ENCODE measurements around the gene SENP2.

SENP2 gene

DNA sequence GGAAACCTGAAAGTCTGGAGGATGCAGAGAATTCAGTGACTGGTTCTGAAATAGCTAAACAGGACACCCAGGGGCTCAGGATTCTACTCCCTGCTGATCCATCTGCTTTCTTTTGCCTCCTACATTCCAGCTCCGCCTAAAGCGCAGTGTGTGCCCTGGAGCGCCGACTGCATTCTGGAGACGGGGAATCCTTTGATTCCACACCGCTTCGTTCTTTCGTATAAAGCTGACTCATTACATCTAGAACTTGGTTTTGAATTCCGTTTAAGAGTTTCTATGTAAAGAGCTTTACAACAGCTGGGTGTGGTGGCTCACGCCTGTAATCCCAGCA is 61.8 kb downstream of the SENP2 start:
- Histone ChIP-seq H3K4me1 (ENCODE audit: insufficient read depth, low read length) (peaks cover 23% of the 10 kb centered on the region), H3K36me3 (ENCODE audit: insufficient read depth, low read length) (peaks cover 96% of the 10 kb centered on the region), H3K4me3 (ENCODE audit: low read length) (no peak overlapping the region), H3K27ac (ENCODE audit: low read depth, low read length) (no peak overlapping the region), H3K9ac (ENCODE audit: low read depth, low read length) (no peak overlapping the region), H3K27me3 (ENCODE audit: insufficient read depth, low read length) (no peaks in the 10 kb centered on the region), H3K9me3 (ENCODE audit: insufficient read depth, low read depth, low read length) (no peaks in the 10 kb centered on the region)
- WGBS, result 95% methylated on average over 10 of the region's 10 CpGs

GRCh38 chr3:185648396-185648795 is 62.3 kb downstream of the SENP2 start:
- no peak overlapping the region for H3K4me3 ChIP-seq (ENCODE audit: low read length)
- H3K9ac ChIP-seq (ENCODE audit: low read depth, low read length), result no peak overlapping the region
- H3K27ac ChIP-seq (ENCODE audit: low read depth, low read length), result no peak overlapping the region
- no peaks in the 10 kb centered on the region for H3K9me3 ChIP-seq (ENCODE audit: insufficient read depth, low read depth, low read length)
- H3K27me3 ChIP-seq (ENCODE audit: insufficient read depth, low read length), result no peaks in the 10 kb centered on the region
- peaks cover 23% of the 10 kb centered on the region for H3K4me1 ChIP-seq (ENCODE audit: insufficient read depth, low read length)
- H3K36me3 ChIP-seq (ENCODE audit: insufficient read depth, low read length), result peaks cover 96% of the 10 kb centered on the region
- 92% methylated on average over 4 of the region's 4 CpGs for WGBS

- Histone ChIP-seq H3K4me3 (ENCODE audit: low read length) (no peak overlapping the region), H3K27ac (ENCODE audit: low read depth, low read length) (no peak overlapping the region), H3K9me3 (ENCODE audit: insufficient read depth, low read depth, low read length) (no peaks in the 10 kb centered on the region), H3K36me3 (ENCODE audit: insufficient read depth, low read length) (peaks cover 98% of the 10 kb centered on the region), H3K4me1 (ENCODE audit: insufficient read depth, low read length) (peaks cover 23% of the 10 kb centered on the region), H3K27me3 (ENCODE audit: insufficient read depth, low read length) (no peaks in the 10 kb centered on the region), H3K9ac (ENCODE audit: low read depth, low read length) (no peak overlapping the region)
- 92% methylated on average over 10 of the region's 10 CpGs for WGBS
These were observed 63.3 kb downstream of the SENP2 start for GRCh38 chr3:185649414-185649813.

DNA sequence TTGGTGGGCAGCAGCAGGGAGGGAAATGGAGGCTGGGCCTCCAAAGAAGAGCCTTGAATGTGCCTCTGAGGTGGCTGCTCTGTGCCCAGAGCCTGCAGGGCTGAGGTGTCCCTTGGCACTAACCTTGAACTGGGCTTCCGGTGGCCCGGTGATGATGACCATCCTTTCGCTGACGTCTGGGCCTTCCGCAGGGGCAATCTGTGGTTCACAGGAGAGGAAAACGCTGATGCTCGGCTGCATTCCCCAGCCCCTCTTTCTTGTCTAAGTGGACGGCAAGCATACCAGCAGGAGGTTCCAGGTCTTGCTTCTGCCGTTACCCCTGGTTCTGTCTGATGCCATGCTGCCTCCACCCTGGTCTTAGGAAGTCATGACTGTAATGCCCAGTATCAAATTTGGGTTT is 65.9 kb downstream of the SENP2 start:
- peaks cover 97% of the 10 kb centered on the region for H3K36me3 ChIP-seq (ENCODE audit: insufficient read depth, low read length)

DNA sequence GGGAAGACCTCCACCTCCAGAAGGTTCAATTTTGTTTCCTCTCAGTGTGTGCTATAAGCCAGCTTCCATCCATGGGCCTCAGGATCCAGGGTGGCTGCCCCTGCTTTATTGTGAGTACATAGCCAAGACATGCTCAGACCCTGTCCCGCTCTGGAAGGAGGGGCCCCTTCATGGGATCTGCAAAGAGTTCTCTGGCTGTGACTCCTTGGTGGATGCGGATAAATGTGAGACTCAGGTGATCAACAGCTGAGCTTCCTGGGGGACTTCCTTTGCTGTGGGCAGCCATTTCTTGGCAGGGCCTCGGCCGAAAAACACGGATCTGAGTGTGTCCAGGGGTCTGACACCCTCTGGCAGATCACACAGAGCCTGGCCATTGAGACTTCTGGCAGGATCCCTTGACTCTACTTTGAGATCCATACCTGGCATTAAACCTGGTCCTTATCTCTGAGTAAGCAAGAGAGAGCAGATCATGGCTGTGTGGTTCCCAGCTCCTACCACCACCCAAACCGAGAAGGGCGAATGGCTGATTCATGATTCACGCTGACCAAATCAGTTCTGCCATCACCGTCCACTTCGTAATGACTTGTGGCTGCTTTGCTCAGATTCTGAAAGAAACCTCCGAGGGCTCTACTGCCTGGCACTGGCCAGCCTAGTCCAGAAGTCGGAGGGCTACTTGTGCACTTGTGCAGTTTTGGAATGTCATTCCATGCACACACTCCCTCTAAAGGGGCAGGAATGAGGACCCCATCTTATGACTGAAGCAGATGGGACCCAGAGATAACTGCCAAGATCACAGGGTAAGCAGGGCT is 68.1 kb downstream of the SENP2 start:
- 96% methylated on average over 12 of the region's 12 CpGs for WGBS
- no peaks in the 10 kb centered on the region for H3K4me1 ChIP-seq (ENCODE audit: insufficient read depth, low read length)
- no peak overlapping the region for H3K4me3 ChIP-seq (ENCODE audit: low read length)
- H3K27ac ChIP-seq (ENCODE audit: low read depth, low read length), result no peak overlapping the region
- no peak overlapping the region for H3K9ac ChIP-seq (ENCODE audit: low read depth, low read length)
- no peaks in the 10 kb centered on the region for H3K9me3 ChIP-seq (ENCODE audit: insufficient read depth, low read depth, low read length)
- H3K36me3 ChIP-seq (ENCODE audit: insufficient read depth, low read length), result peaks cover 94% of the 10 kb centered on the region
- H3K27me3 ChIP-seq (ENCODE audit: insufficient read depth, low read length), result no peaks in the 10 kb centered on the region

More for the DNA sequence above, 65.9 kb downstream of the SENP2 start:
- Histone ChIP-seq H3K27ac (ENCODE audit: low read depth, low read length) (no peak overlapping the region), H3K27me3 (ENCODE audit: insufficient read depth, low read length) (no peaks in the 10 kb centered on the region), H3K4me3 (ENCODE audit: low read length) (no peak overlapping the region), H3K9ac (ENCODE audit: low read depth, low read length) (no peak overlapping the region), H3K4me1 (ENCODE audit: insufficient read depth, low read length) (0 out of 2 replicates have a peak, but pooled peaks cover 6% of the 10 kb centered on the region), H3K9me3 (ENCODE audit: insufficient read depth, low read depth, low read length) (no peaks in the 10 kb centered on the region)
- WGBS, result 95% methylated on average over 9 of the region's 9 CpGs

DNA sequence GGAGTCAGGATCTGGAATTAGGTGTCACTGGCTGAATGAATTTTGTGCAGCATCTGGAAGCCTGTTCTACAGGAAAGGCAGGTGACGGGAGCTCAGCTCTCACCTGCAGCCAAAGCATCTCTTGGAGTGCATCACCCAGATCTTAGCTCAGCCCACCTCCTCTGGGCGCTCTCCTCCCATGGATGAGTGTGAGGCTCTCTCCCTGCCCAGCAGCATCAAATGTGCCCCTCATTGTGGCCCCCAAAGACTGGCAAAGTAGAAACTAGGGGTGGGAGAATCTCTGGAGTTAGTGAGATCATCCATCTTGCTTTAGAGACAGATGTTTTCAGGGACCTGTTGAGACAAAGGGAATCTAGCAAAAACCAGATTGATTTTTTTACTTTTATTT is 68.7 kb downstream of the SENP2 start:
- Histone ChIP-seq H3K4me1 (ENCODE audit: insufficient read depth, low read length) (no peaks in the 10 kb centered on the region), H3K36me3 (ENCODE audit: insufficient read depth, low read length) (peaks cover 88% of the 10 kb centered on the region), H3K9me3 (ENCODE audit: insufficient read depth, low read depth, low read length) (no peaks in the 10 kb centered on the region), H3K4me3 (ENCODE audit: low read length) (no peak overlapping the region), H3K27ac (ENCODE audit: low read depth, low read length) (no peak overlapping the region), H3K9ac (ENCODE audit: low read depth, low read length) (no peak overlapping the region), H3K27me3 (ENCODE audit: insufficient read depth, low read length) (no peaks in the 10 kb centered on the region)
- WGBS, result 98% methylated on average over 2 of the region's 2 CpGs

GRCh38 chr3:185655426-185656320 is 69.6 kb downstream of the SENP2 start:
- H3K4me3 ChIP-seq (ENCODE audit: low read length), result no peak overlapping the region
- H3K9me3 ChIP-seq (ENCODE audit: insufficient read depth, low read depth, low read length), result no peaks in the 10 kb centered on the region
- 96% methylated on average over 12 of the region's 12 CpGs for WGBS
- H3K36me3 ChIP-seq (ENCODE audit: insufficient read depth, low read length), result peaks cover 79% of the 10 kb centered on the region
- no peak overlapping the region for H3K9ac ChIP-seq (ENCODE audit: low read depth, low read length)
- peaks cover 1% of the 10 kb centered on the region; the same call in 1 of the 2 replicates for H3K4me1 ChIP-seq (ENCODE audit: insufficient read depth, low read length)
- H3K27ac ChIP-seq (ENCODE audit: low read depth, low read length), result no peak overlapping the region
- H3K27me3 ChIP-seq (ENCODE audit: insufficient read depth, low read length), result no peaks in the 10 kb centered on the region

GRCh38 chr3:185656321-185656840 is 70.3 kb downstream of the SENP2 start:
- Histone ChIP-seq H3K27me3 (ENCODE audit: insufficient read depth, low read length) (no peaks in the 10 kb centered on the region), H3K4me1 (ENCODE audit: insufficient read depth, low read length) (peaks cover 4% of the 10 kb centered on the region; the same call in 1 of the 2 replicates), H3K27ac (ENCODE audit: low read depth, low read length) (no peak overlapping the region), H3K9me3 (ENCODE audit: insufficient read depth, low read depth, low read length) (no peaks in the 10 kb centered on the region), H3K4me3 (ENCODE audit: low read length) (no peak overlapping the region), H3K36me3 (ENCODE audit: insufficient read depth, low read length) (peaks cover 73% of the 10 kb centered on the region), H3K9ac (ENCODE audit: low read depth, low read length) (no peak overlapping the region)
- 96% methylated on average over 8 of the region's 8 CpGs for WGBS

DNA sequence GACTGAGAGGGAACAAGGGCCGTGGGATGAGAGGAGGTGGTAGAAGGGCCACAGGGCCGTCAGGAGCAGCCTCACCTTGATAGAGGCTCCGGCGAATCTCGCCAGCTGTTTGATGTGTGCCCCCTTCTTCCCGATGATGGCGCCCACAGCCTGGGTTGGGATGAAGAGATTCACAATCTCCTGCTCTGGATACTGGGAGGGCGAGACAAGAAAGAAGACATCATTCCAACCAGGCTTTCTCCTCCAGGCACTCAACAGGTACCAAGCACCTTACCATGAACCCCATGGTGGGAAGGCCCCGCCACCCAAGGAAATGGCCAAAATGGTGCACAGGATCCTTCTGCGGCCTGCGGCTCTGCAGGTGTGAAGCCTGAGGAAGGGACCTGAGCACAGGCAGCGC is 71.1 kb downstream of the SENP2 start:
- no peak overlapping the region for H3K4me3 ChIP-seq (ENCODE audit: low read length)
- H3K27ac ChIP-seq (ENCODE audit: low read depth, low read length), result no peak overlapping the region
- no peaks in the 10 kb centered on the region for H3K27me3 ChIP-seq (ENCODE audit: insufficient read depth, low read length)
- peaks cover 4% of the 10 kb centered on the region; the same call in 1 of the 2 replicates for H3K4me1 ChIP-seq (ENCODE audit: insufficient read depth, low read length)
- no peaks in the 10 kb centered on the region for H3K9me3 ChIP-seq (ENCODE audit: insufficient read depth, low read depth, low read length)
- H3K36me3 ChIP-seq (ENCODE audit: insufficient read depth, low read length), result peaks cover 64% of the 10 kb centered on the region
- H3K9ac ChIP-seq (ENCODE audit: low read depth, low read length), result no peak overlapping the region
- 97% methylated on average over 12 of the region's 12 CpGs for WGBS

GRCh38 chr3:185657691-185658503 is 71.8 kb downstream of the SENP2 start:
- H3K27me3 ChIP-seq (ENCODE audit: insufficient read depth, low read length), result no peaks in the 10 kb centered on the region
- peaks cover 4% of the 10 kb centered on the region; the same call in 1 of the 2 replicates for H3K4me1 ChIP-seq (ENCODE audit: insufficient read depth, low read length)
- no peaks in the 10 kb centered on the region for H3K9me3 ChIP-seq (ENCODE audit: insufficient read depth, low read depth, low read length)
- 95% methylated on average over 15 of the region's 15 CpGs for WGBS
- no peak overlapping the region for H3K9ac ChIP-seq (ENCODE audit: low read depth, low read length)
- H3K4me3 ChIP-seq (ENCODE audit: low read length), result no peak overlapping the region
- H3K27ac ChIP-seq (ENCODE audit: low read depth, low read length), result no peak overlapping the region
- peaks cover 57% of the 10 kb centered on the region for H3K36me3 ChIP-seq (ENCODE audit: insufficient read depth, low read length)
